GM18511 (cell line): ENCODE measurements around the gene ADAMTS17.
A peak's percentile ranks its signal among the peaks of the same experiment; 100 is the strongest.

Source experiments
- ATAC-seq: cut with Tn5 transposase; IDR thresholded peaks from one replicate; pipeline ENCODE4 v1.9.1; 2021; ENCODE audit warnings: mild to moderate bottlenecking, moderate library complexity; ENCODE audit not compliant: unreplicated experiment

The ADAMTS17 gene

DNA sequence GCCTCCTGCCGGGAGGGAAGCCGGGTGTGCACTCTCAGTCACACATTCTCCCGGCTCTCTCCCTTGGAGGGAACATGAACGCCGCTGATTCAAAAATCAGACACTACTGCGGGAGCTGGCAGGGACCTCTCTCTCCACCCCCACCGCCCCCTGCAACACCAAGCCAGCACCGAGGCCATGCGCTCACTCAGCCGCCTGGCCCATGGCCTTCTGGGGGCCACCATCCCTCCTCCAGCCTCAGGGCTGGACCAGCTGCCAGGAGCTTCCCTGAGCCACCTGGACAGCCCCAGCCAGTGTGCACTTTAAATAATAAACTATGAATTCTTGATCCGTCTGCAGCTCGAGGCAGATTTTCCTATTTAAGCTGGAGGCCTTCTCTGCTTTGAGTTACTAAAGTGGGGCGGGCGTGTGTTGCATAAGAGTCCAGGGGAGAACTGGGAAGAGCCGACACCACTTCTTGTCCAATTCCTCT, 30.6 kb downstream of the ADAMTS17 start:
- no peak for ATAC-seq

DNA sequence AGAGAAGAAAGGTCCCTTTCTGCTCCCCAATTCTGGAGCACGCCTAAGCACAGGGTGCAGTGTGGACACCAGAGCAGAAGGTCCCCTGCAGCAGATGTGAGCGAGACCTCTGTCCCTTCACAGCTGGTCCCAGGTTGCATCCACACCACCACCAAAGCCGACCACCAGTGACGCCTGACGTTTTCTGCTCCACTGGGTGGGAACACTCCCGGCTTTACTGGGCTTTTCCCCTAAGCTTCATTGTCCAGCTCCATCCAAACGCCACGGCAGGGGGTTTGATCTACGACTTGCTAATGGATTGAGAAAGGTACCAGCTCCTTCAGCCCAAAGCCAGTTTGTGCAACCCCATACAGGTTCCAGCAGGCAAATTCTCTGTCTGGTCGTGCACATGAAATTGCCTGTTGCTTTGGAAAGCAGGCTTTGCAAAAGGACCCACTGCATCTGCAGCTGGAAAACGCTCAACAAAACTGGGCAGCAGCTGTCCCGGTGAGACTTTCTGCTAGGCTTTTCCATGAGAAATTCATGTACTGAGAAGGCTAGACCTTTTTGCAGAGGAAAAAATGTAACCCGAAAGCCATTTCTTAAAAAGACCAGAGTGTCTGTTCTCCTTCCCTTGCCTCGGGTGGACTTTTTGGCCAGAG, 31.1 kb downstream of the ADAMTS17 start:
- ATAC-seq, result no peak

DNA sequence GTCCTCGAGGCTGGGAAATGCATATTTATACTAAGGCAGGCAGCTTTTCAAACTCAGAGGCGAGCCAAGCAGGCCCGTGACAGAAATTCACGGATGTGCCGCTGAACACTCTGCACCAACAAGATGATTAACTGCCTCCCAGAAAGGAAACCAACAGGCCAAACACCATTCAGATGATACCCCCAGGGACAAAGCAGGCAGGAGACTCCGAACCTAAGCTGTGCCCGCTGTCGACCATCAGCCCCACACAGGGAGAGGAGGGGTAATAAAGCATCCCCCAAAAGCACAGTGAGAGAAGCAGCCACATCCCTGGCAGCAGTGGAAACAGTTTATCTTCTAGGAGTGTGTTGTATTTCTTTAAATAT, 31.8 kb downstream of the ADAMTS17 start:
- ATAC-seq, result no peak

DNA sequence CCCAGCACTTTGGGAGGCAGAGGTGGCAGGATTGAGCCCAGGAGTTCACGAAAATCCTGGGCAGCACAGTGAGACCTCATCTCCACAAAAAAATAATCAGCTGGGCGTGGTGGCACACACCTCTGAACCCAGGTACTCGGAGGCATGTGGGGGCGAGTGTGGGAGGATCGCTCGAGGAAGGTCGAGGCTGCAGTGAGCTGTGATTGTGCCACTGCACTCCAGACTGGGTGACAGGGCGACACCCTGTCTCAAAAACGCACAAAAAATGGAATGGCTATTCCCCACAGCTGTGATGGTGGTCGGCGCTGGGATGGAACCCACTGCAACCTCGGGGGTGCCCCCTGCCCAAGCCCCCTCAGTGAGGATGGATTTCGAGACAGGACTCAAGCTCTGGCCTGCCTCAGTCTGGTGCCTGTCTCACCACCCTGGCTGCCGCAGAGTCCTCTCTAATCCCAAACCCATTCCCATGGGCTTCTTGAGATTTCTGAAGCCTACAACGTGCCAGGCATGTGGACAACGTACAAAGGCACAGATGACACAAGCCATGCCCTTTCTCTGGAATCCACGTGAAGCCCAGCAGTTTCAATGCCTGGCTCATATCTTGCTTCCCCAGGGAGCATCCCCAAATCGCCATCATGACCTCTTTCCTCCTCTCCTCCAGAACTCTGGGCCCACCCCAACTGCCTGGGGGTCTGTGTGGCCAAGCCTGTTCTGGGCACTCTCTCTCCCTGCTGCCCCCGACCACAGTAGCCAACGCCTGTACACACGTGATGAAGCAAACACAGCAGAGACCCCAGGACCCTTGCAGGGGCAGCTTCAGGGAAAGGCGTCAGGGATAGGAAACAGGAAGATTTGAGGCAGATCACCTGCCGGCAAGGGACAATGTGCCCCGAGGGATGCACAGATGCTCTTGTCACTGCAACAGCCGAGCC, 32.4 kb downstream of the ADAMTS17 start:
- no peak for ATAC-seq

DNA sequence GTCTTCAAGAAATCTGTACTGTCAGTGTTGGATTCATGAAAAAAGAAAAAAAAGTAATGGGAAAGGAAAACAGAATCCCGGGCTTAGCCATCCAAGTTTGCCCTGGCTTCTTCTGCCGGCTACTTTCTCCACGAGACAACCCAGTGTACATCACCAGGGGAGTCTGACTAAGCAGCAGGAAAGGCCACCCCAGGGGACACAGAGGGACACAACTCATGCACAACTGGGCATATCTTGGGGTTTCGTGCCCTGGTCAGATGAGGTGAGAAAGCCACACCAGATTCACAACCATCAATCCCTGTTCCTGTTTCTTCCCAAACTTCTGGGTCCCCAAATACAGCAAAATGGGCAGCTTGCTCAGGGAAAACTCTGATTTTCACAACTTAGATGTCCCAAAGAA, 33.2 kb downstream of the ADAMTS17 start:
- no peak for ATAC-seq

DNA sequence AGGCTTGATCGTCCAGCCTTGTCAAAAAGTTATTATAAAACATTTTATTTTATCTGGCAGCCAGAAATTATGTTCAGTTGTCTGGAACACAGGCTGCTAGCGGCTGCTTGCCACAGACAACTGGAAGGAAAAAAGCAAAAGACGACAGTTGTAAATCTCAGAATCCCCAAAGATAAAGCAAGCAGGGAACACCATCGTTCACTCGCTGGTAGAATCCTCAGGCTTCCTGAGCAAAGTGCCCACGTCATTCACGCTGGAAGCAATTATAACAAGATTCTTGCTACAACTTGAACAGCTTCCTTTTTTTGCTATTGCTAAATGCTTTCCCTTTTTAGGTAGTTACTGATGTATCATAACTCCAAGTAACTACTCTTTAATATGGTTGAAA, 33.6 kb downstream of the ADAMTS17 start:
- no peak for ATAC-seq

DNA sequence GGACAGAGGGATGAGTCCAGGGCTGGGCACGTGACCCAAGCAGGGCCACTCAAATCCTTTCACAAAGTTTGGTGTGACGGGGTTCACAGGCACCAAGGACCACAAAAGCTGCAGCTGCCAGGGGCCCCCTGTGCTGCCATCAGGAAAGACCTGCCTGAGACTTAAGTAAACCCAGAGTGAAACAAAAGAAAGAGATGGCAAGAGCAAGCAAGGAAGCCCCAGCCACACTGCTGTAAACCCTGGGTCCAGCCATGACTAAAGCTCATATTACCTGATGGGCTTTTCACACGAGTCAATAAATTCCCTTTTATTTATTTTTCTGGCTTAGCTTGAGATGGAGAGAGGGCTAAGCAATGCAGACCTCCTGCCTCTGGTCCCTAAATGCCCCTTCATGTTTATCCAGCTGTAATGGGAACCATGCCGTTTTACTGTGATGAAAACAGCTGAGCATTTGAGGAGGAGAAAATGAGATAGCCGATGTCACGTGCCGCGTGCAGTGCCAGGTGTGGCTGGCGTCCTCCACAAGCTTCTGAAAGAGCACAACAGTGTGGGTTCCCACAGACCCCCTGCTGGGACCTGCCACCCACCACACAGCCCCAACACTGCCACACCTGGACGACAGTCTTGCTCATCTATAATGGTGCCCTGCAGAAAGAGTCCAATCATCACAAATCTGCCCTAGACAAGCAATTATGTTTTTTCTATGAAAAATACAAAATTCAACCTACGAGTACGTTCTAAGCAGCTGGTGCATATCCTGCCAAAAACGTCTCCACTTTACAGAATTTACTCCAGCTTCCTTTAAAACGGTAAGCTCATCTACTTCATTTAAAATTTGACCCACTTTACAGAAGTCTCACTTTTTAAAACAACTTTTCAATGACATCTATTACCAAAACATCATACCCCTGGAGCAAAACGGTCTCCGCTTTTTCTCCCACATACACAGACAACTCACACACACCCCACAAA, 34.2 kb downstream of the ADAMTS17 start:
- ATAC-seq, result no peak

DNA sequence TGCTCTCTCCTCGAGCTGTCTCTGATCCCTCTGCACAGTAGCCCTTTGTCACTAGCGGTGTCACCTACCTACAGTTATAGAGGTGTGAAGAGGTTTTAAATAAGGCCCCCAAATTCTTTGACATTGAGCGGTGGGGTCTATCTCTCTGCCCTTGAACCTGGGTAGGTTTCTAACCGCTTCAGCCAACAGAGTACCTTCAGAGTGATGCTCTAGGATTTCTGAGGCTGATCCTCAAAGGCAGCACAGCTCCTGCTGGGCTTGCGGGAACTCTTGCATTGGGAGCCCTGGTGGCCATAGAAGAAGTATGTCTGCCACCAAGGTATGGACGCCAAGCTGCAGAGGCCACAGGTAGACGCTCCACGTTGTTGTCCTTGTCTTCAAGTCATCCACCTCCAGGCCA, 35.7 kb downstream of the ADAMTS17 start:
- ATAC-seq, result no peak

DNA sequence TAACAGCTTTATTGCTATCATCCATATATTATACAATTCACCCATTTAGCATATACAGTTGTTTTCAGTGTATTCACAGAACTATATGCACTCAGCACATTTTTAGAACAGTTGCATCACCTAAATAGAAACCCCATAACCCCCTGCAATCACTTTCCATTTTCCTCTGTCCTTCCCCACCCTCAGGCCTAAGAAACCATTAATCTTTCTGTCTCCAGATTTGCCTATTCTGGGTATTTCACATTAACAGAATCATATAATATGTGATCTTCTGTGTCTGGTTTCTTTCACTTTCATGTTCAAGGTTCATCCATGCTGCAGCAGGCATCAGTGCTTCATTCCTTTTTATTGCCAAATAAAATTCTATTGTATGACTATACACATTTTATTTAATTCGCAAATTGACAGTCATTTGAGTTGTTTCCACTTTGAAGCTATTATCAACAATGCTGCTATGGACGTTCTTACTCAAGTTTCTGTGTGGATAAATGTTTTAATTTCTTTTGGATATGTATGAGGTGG, 39.8 kb downstream of the ADAMTS17 start:
- peak; percentile 80 for ATAC-seq

DNA sequence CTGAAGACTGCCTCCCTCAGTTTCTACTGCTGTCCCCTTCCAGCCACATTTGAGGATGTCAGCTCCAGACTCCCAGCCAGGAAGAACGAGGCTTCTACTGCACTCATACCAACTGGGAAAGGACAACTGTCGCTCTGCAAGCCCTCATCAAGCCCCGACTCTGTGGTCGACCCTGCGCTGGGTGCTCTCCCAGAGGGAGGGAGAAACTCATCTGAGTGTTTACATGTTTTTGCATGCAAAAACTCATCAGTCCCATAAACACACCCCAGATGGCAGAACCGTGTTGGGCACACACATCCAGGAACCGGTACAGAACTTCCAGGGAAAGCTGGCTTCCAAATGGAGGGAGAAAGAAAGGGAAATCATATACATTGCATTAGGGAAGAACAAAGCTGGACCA, 43.5 kb downstream of the ADAMTS17 start:
- no peak for ATAC-seq

DNA sequence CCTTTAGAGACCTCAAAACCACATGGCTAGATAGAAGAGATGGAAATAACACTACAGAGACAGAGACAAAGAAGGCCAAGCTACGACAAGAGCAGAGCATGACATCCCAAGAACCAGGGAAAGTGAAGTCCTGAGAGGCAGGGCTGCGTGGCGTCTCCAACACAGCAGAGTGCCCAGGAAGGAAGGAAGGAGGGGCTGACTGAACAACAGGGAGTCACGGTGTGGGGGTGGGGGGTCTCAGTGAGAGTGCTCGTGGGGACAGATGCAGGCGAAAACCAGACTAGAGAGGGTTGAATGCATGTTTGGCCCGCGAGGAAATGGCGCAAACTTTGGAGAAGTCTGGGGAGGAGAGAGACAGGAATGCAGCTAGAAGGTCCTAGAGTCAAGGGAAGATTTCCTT, 44.0 kb downstream of the ADAMTS17 start:
- ATAC-seq, result no peak

DNA sequence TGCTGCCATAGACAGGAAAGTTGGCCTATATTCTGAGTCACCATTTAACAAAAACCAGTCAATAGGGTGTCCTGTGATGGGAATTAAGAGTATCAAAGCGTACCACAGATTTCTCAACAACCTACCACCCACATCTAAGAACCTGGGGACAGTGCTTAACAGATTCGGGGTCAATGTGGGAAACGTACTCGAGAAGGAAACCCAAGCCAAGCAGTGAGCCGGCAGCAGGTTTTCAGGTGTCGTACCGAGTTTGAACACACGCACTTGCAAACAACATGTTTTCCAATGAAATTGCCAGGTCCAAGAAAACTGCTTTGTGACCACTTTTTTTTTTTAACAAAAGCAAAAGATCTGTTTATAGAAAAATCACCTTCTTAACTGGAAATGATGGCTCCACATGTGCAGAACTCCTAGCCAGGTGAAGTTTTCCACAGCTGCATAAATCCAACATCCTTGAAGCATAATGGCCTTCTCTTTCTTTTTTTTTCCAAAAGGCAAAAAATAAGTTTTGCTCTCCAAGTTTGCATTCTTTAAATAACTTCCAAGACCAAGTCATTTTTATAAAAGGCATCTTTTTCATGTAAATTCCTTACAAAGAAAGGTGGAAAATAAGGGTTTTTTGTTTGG, 45.7 kb downstream of the ADAMTS17 start:
- ATAC-seq, result no peak

DNA sequence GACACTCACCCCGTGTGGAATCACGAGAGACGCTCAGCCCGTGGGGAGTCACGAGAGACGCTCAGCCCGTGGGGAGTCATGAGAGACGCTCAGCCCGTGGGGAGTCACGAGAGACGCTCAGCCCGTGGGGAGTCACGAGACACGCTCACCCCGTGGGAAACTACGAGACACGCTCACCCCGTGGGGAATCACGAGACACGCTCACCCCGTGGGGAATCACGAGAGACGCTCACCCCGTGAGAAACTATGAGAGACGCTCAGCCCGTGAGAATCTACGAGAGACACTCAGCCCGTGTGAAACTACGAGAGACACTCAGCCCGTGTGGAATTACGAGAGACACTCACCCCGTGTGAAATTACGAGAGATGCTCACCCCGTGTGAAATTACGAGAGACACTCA, 49.8 kb downstream of the ADAMTS17 start:
- no peak for ATAC-seq

DNA sequence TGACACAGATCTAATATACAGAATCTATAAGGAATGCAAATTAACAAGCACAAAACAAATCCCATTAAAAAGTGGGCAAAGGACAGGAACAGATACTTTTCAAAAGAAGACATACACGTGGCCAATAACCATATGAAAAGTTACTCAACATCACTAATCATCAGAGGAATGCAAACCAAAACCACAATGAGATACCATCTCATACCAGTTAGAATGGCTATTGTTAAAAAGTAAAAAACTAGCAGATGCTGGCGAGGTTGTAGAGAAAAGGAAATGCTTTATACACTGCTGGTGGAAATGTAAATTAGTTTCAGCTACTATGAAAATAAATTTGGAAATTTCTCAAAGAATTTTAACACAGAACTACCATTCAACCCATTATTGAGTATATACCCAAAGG, 50.7 kb downstream of the ADAMTS17 start:
- no peak for ATAC-seq

DNA sequence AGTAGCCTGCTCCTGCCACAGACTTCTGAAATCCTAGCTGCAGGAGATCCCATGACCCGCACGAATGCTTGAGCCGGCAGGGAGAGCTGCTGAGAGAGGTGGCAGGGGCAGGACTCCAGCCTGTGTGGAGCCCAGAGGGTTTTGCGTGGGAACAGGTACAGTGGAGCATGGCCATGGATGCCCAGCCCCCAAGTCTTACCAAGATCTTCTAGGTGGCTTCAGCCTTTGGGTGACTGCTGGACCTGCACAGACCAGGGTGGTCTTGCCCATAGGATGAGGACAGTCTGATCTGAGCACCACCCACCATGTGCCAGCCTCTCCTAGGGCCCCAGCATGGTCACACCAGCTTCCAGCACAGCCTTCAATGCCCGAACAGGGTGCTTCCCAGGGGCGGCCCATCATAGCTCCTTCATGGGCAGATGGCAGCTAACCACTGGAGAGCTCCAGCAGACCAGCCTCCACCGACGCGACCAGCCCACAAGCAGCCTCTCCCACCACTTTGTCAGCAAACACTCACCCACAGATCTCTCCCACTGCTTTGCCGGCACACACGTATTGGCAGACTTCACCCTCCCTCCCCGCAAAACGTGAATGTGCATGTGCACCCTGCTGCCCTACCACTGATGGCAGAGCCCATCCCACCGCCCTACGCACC, 56.0 kb downstream of the ADAMTS17 start:
- ATAC-seq, result no peak

DNA sequence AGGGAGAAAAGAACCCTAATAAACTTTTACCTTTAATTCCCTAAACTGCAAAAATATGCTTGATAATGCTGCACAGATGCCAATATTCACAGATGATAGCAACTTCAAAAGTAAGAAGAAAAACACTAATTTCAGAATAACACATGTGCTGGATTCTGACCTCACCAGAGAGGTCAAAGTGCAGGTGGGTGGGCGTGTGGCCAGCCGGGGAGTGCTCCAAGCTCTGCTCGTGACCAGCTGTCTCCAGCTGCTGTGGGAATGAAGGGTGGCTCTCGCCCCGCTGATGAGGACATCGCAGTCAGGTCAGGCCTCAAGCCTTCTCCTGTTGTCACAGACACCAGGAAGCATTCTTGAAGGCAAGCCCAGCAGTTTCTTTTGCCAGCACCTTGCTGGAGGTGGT, 57.1 kb downstream of the ADAMTS17 start:
- no peak for ATAC-seq

DNA sequence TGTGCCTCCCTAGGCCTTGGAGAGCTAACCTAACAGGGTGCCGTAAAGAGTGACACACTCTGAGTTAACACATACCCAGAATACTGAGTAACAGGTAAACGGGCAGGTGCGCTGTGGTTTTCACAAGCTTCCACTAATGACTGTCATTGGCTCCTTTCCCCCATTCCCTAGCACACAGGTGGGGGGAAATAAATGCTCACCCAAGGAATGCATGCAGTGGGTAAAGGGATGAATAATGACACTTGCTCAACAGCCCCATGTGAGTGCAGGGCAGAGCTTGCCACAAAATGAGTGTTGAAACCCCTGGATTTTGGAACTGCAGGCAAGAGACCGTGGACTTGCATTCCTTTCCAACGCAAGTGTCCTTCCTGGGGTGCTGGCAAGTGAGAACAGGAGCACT, 57.6 kb downstream of the ADAMTS17 start:
- no peak for ATAC-seq

DNA sequence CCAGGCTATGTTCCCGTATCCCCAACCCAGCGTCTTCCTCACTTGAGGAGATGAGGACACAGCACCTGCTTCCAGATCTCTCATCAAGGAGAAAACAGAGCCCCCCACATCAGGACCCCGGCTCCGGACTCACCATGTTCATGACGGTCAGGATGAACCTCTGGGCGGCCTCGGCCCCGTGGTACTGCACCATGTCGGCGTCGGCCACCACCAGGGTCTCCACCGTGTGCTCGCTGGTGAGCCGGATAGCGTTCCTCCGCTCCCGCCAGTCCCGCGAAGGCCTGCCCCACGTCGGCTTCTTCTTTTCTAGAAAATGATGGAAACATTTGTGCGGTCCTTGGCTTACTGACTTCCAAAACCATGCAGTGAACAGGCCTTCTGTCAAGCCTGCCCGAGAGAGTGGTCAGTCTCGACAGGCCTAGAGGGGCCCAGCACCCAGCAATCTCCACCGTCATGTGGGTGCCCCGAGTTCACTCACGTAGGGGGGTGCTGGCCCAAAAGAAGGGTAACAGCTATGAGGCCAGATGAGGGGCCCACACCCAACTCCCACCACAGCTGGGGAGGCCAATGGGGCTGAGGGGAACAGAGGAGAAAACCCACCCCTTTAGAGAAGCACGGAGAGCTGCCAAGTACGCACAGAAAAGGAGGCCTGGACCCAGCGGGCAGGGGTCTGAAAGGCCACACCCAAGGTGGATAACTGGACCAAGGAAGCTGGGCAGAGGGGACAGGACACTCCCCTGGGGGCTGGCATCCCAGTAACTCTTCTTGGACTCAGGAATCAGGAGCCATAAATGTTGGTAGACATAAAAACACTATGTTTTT, 60.5 kb downstream of the ADAMTS17 start:
- ATAC-seq, result no peak

DNA sequence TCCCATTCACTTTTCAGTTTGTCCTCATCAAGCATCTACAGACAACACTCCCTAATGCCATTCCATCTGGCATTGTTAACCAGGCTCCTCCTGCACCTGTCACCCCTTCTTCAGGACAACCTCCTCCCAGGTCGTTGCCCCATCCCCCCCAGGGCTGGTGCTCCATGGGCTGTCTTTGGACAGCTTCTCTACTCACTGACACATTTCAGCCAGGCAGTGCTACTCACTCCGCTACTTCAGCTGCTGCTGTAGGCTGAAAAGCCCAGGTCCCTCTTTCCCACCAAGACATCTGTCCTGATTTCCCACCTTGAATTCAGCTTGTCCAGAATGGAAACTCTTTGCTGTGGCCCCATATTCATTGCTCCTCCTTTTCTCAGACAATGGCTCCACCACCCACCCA, 61.9 kb downstream of the ADAMTS17 start:
- no peak for ATAC-seq
